Activated CD4-positive, alpha-beta memory T cell treated with anti-CD3 and anti-CD28 coated beads, Interleukin-2, amount 10 ng/mL, durations not matched to agents 7 days and 5 days (primary cell): ENCODE results near the gene BATF2. TPM values are rescaled to one million over a fixed set of nuclear protein-coding genes. Genes with fewer than 3 reads are reported as not detected.

Experiments
- CTCF ChIA-PET: fragments of 350-600 bp; sonication (Branson Sonifier 250); formaldehyde crosslinking; loops from one replicate; lab custom pipeline; 2021; ENCODE audit warnings: antibody characterized with exemption, inconsistent platforms; lab: Charles Lee
- POLR2A ChIA-PET: fragments of 350-600 bp; sonication (Branson Sonifier 250); formaldehyde crosslinking; loops from one replicate; lab custom pipeline; 2021; ENCODE audit warnings: antibody characterized with exemption; lab: Charles Lee
- DNase-seq: peaks from one replicate; pipeline ENCODE4 v3.0.0-alpha.2; 2020
- H3K27ac Mint-ChIP-seq: one replicate; pipeline ENCODE4 v1.8.0; 2021; ENCODE audit warnings: mild to moderate bottlenecking, mixed read lengths
- H3K27me3 Mint-ChIP-seq: one replicate; pipeline ENCODE4 v1.8.0; 2021; ENCODE audit warnings: mixed read lengths
- H3K36me3 Mint-ChIP-seq: one replicate; pipeline ENCODE4 v1.8.0; 2021; ENCODE audit warnings: low read depth, mixed read lengths
- H3K4me1 Mint-ChIP-seq: one replicate; pipeline ENCODE4 v1.8.0; 2021; ENCODE audit warnings: mixed read lengths
- H3K4me3 Mint-ChIP-seq: one replicate; pipeline ENCODE4 v1.8.0; 2021; ENCODE audit warnings: mild to moderate bottlenecking, mixed read lengths
- H3K9me3 Mint-ChIP-seq: one replicate; pipeline ENCODE4 v1.8.0; 2021; ENCODE audit warnings: mixed read lengths
- total RNA-seq, 2 experiments: library from RNA; stranded (reverse); gene quantifications; one replicate each; pipeline ENCODE4 v1.2.3, GENCODE V29; 2021

BATF2 gene, protein sequence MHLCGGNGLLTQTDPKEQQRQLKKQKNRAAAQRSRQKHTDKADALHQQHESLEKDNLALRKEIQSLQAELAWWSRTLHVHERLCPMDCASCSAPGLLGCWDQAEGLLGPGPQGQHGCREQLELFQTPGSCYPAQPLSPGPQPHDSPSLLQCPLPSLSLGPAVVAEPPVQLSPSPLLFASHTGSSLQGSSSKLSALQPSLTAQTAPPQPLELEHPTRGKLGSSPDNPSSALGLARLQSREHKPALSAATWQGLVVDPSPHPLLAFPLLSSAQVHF
- total RNA-seq, result under 1 TPM; 0.30 to 0.53 TPM

DNA sequence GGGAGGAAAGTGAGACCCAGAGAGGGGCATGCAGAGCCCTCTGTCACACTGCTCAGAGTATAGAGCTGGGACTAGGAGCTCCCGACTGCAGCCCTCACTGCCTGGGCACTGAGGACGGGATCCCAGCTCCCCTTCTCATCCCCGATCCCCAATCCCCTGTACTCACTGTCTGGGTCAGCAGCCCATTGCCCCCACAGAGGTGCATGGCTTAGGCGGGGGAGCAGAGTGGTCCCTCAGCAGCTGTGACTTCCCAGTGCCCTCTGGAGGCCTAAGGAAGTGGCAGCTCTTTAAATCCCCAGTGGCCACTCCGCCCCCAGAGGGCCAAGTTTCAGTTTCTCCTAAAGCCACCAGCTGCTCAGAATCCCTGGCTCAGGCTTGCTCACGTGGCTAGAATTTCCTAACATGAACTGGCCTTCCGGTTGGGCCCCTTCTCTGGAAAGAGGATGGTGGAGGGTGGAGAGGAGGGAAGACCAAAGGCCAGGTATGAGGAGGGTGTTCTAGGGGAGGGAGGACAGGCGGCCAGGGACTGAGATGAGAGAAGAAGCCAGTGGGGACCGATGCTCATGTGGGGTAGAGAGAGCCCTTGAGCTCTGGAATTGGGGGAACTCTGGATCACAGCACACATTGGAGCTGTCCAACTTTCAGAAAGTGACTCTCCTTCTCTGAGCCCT, at the start of gene BATF2:
Gene BATF2 (minus strand): TSS at position 262 of the 671 bp plus-strand sequence. CDS start 57 bp downstream, at position 205.
- Mint-ChIP-seq H3K27ac (peak within 1 kb of the TSS; percentile 1), H3K36me3 (no peaks in the 10 kb centered on the region), H3K4me3 (peak within 1 kb of the TSS; percentile 11), H3K4me1 (peaks cover 35% of the 10 kb centered on the region), H3K9me3 (no peaks in the 10 kb centered on the region), H3K27me3 (no peaks in the 10 kb centered on the region)
- CTCF ChIA-PET, result interaction anchor here (0.7 to 1.3 kb wide), 3 partner anchors 8 to 153 kb away, joined by 3 to 5 read pairs (median 3); partner anchors contain the start of genes ARL2 and CDC42BPG
- POLR2A ChIA-PET, result interaction anchor here (0.9 kb wide), 1 partner anchor 16 kb away, joined by 3 read pairs; no protein-coding TSS in a partner anchor
- peak; percentile 25 for DNase-seq

DNA sequence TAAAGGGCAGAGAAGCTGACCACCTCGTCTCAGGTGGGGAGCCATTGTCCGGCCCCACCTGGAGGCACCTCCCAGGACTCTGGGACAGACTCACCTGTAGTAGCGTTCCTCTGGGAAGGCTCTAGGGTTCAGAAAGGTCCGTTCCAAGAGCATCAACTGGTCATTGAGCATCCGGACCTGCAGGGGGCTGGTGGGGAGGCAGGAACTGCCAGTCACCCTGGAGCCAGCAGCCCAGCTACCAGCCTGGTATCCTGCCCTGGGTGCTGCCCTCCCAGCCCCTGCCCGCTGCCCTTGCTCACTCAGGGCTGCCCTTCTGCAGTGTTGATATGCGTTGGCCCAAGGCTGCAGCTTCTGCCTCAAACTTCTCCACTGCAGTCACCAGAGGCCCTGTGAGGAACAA, 49.0 kb upstream of the BATF2 start:
- Mint-ChIP-seq H3K9me3 (no peaks in the 10 kb centered on the region), H3K4me3 (no peak overlapping the region), H3K4me1 (peaks cover 50% of the 10 kb centered on the region), H3K27ac (peak overlapping the region; percentile 26), H3K36me3 (peaks cover 28% of the 10 kb centered on the region), H3K27me3 (no peaks in the 10 kb centered on the region)
- DNase-seq, result no peak
- POLR2A ChIA-PET, result interaction anchor here (0.9 to 1.4 kb wide), 3 partner anchors 17 to 38 kb away, joined by 3 to 4 read pairs (median 4); partner anchors contain the start of gene ARL2
- CTCF ChIA-PET, result interaction anchor here (1.2 kb wide), 1 partner anchor 31 kb away, joined by 3 read pairs; the partner anchor contains the start of gene ARL2

DNA sequence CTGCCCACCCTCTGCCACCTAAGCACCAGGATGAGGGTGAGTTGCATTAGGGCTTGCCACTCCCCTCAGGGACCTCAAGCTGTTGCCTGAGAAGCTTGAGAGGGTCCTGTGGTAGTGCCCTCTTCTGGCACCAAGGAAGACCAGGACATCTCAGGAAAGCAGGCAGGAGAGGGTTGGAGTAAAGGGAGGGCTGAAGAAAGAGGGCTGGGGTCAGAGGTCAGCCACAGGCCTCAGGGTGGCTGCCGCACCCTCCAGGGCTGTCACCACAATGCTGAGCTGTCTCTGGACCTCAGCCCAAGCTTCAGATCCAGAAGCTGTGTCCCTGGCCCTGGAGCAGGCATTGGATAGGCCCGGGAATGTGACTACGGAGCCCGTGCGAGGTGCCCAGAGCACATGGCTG, 48.3 kb upstream of the BATF2 start:
- H3K9me3 Mint-ChIP-seq, result no peaks in the 10 kb centered on the region
- POLR2A ChIA-PET, result interaction anchor here (0.9 to 1.4 kb wide), 3 partner anchors 16 to 38 kb away, joined by 3 to 4 read pairs (median 4); partner anchors contain the start of gene ARL2
- no peaks in the 10 kb centered on the region for H3K27me3 Mint-ChIP-seq
- H3K4me3 Mint-ChIP-seq, result no peak overlapping the region
- CTCF ChIA-PET, result no interaction called here
- no peak for DNase-seq
- peaks cover 53% of the 10 kb centered on the region for H3K4me1 Mint-ChIP-seq
- H3K36me3 Mint-ChIP-seq, result peaks cover 28% of the 10 kb centered on the region
- H3K27ac Mint-ChIP-seq, result no peak overlapping the region

DNA sequence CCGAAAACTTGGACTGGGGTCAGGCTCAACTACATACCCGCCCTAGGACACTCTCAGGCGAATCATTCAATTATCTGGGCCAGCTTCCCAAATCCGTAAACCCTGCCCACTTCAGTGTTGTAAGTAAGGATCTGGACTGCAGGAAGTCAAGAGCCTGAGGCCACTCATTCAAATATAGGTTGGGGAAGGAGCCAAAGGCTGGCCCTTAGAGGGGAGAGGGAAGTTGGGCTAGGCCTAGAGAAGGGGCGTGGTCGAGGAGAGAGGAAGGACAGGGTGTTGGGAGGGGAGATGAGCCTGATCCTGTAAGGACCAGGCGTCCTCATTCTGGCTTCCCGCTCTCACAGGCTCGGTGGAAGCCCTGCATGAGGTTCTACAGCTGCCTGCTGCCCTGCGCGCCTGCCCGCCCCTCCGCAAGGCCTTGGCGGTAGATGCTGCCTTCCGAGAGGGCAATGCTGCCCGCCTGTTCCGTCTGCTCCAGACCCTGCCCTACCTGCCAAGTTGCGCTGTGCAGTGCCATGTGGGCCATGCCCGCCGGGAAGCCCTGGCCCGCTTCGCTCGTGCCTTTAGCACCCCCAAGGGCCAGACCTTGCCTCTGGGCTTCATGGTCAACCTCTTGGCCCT, 47.2 kb upstream of the BATF2 start:
- Mint-ChIP-seq H3K27ac (no peak overlapping the region), H3K4me1 (peaks cover 57% of the 10 kb centered on the region), H3K27me3 (no peaks in the 10 kb centered on the region), H3K4me3 (no peak overlapping the region), H3K9me3 (no peaks in the 10 kb centered on the region), H3K36me3 (peaks cover 31% of the 10 kb centered on the region)
- ChIA-PET POLR2A (interaction anchor here (4.8 kb wide), 1 partner anchor 17 kb away, joined by 51 read pairs; the partner anchor contains the start of gene SNX15), CTCF (no interaction called here)
- no peak for DNase-seq

DNA sequence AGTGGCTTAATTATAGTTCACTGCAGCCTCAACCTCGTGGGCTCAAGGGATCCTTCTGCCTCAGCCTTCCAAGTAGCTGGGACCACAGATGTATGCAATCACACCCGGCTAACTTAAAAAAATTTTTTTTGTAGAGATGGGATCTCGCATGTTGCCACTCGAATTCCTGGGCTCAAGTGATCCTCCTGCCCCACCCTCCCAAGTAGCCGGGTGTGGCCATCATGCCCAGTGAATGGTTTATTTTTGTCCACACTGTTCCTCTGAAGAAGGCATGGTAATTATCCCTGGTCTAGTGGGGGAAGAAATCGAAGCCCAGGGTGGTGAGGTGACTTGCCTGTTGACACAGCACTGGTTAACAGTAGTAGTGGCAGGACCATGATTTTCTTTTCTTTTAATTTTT, 46.1 kb upstream of the BATF2 start:
- H3K9me3 Mint-ChIP-seq, result no peaks in the 10 kb centered on the region
- ChIA-PET CTCF (interaction anchor here (0.9 kb wide), 1 partner anchor 67 kb away, joined by 3 read pairs; no protein-coding TSS in a partner anchor), POLR2A (interaction anchor here (1.0 to 4.8 kb wide), 3 partner anchors 16 to 219 kb away, joined by 4 to 51 read pairs (median 43); partner anchors contain the start of genes CDCA5, POLA2, SNX15 and ZFPL1)
- H3K4me1 Mint-ChIP-seq, result peaks cover 57% of the 10 kb centered on the region
- peaks cover 37% of the 10 kb centered on the region for H3K36me3 Mint-ChIP-seq
- no peaks in the 10 kb centered on the region for H3K27me3 Mint-ChIP-seq
- DNase-seq, result no peak
- no peak overlapping the region for H3K27ac Mint-ChIP-seq
- H3K4me3 Mint-ChIP-seq, result peak overlapping the region; percentile 91

DNA sequence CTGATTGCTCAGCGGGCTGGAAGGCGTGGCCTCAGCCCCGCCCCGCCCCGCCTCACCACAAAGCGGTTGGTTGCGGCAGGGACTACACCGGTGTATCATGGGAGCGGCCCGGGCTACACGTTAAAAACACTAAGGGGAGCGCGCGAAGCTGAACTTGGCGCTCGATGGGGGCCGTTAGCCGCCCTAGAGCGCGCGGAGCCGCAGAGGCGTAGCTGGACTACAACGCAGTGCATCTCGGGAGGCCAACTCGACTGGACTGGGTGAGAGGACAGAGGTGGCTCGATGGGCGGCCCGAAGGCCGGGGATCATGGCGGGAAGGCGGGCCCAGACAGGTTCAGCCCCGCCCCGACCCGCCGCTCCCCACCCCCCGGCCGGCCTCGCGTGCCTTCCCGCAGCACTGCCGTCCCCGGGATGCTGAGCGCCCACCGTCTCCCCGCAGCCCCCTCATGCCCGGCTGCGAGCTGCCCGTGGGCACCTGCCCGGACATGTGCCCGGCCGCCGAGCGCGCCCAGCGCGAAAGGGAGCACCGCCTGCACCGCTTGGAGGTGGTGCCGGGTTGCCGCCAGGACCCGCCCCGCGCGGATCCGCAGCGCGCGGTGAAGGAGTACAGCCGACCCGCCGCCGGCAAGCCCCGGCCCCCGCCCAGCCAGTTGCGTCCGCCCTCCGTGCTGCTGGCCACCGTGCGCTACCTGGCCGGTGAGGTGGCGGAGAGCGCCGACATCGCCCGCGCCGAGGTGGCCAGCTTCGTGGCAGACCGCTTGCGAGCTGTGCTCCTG, 44.3 kb upstream of the BATF2 start, which contains the start of gene SAC3D1:
Gene SAC3D1 (plus strand): TSS at position 364 of the 776 bp plus-strand sequence. CDS start 83 bp downstream, at position 447.
- H3K4me1 Mint-ChIP-seq, result peaks cover 41% of the 10 kb centered on the region
- POLR2A ChIA-PET, result interaction anchor here (0.7 to 4.8 kb wide), 38 partner anchors 9 to 724 kb away, joined by 3 to 51 read pairs (median 4); partner anchors contain the start of genes ARL2, CDCA5, FAU and MAJIN

DNA sequence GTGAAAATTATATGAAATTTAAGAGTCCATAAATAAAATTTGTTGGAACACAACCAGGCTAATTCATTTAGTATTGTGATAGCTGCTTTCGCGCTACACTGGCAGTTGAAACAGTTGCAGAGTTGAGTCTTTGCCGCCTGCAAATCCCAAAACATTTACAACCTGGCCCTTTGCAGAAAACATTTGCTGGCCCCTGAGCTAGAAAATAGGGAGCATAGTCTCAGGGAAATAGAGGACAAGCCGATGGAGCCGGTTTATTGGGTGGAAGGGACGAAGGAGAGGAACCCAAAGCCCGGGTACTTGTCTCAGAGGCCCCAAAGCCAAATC, 43.7 kb upstream of the BATF2 start:
- H3K36me3 Mint-ChIP-seq, result peaks cover 36% of the 10 kb centered on the region
- ChIA-PET POLR2A (interaction anchor here (0.6 to 4.8 kb wide), 35 partner anchors 9 to 723 kb away, joined by 3 to 51 read pairs (median 4); partner anchors contain the start of genes ARL2, CDCA5, FAU and MAJIN), CTCF (interaction anchor here (0.7 to 3.6 kb wide), 8 partner anchors 10 to 192 kb away, joined by 3 to 25 read pairs (median 4); partner anchors contain the start of genes ARL2, SNX15 and TM7SF2)
- peaks cover 39% of the 10 kb centered on the region for H3K4me1 Mint-ChIP-seq
- peak overlapping the region; percentile 97 for H3K27ac Mint-ChIP-seq
- no peaks in the 10 kb centered on the region for H3K9me3 Mint-ChIP-seq
- no peak for DNase-seq
- peak overlapping the region; percentile 90 for H3K4me3 Mint-ChIP-seq
- no peaks in the 10 kb centered on the region for H3K27me3 Mint-ChIP-seq

More for the DNA sequence above, 44.3 kb upstream of the BATF2 start, which contains the start of gene SAC3D1:
- peak within 1 kb of the TSS; percentile 91 for H3K4me3 Mint-ChIP-seq
- no peaks in the 10 kb centered on the region for H3K27me3 Mint-ChIP-seq
- CTCF ChIA-PET, result interaction anchor here (0.7 to 3.6 kb wide), 8 partner anchors 12 to 193 kb away, joined by 3 to 25 read pairs (median 4); partner anchors contain the start of genes ARL2, CDCA5, SNX15 and ZFPL1
- H3K36me3 Mint-ChIP-seq, result peaks cover 36% of the 10 kb centered on the region
- peak within 1 kb of the TSS; percentile 97 for H3K27ac Mint-ChIP-seq
- DNase-seq, result peak; percentile 95
- H3K9me3 Mint-ChIP-seq, result no peaks in the 10 kb centered on the region

DNA sequence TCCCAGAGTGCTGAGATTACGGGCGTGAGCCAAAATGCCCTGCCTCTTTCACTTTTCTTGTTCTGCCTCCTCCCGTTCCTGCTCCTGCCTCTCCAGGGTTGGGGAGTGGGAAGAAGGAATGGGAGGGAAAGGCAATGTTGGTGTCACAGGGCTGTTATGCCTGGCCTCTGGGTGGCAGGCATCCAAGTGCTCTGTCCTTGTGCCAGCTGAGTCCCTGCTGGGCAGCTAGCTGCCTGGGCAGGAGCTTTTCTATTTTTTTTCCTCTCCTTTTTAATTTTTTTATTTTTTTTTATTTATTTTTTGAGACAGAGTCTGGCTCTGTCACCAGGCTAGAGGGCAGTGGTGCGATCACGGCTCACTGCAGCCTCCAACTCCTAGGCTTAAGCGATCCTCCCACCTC, 40.2 kb upstream of the BATF2 start:
- Mint-ChIP-seq H3K9me3 (no peaks in the 10 kb centered on the region), H3K4me3 (no peak overlapping the region), H3K36me3 (peaks cover 14% of the 10 kb centered on the region), H3K27me3 (no peaks in the 10 kb centered on the region), H3K27ac (no peak overlapping the region), H3K4me1 (peaks cover 15% of the 10 kb centered on the region)
- POLR2A ChIA-PET, result interaction anchor here (1.2 to 2.0 kb wide), 3 partner anchors 8 to 46 kb away, joined by 3 to 4 read pairs (median 3); partner anchors contain the start of gene SNX15
- DNase-seq, result no peak
- CTCF ChIA-PET, result no interaction called here

DNA sequence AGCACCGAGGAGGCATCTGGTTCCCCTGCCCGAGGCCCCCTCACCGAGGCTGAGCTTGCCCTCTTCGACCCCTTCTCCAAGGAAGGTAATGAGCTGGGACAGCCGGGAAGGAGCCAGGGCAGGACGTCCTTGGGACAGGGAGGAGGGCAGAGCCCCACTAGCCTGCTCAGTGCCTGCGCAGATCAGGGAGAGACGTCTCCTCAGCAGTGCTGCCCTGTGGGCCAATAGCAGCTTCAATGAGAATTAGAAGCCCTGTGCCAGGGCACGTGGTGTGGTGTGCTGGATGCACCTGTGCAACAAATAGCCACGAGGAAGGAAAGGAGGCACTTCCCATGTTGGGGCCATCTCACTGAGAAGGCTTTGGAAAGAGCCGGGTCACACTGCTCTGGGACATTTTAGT, 38.8 kb upstream of the BATF2 start:
- ChIA-PET CTCF (no interaction called here), POLR2A (interaction anchor here (1.0 to 2.0 kb wide), 2 partner anchors 9 to 23 kb away, joined by 3 to 4 read pairs; partner anchors contain the start of genes NAALADL1 and SNX15)
- no peak overlapping the region for H3K4me3 Mint-ChIP-seq
- H3K4me1 Mint-ChIP-seq, result peaks cover 8% of the 10 kb centered on the region
- H3K9me3 Mint-ChIP-seq, result no peaks in the 10 kb centered on the region
- DNase-seq, result no peak
- H3K27me3 Mint-ChIP-seq, result no peaks in the 10 kb centered on the region
- H3K27ac Mint-ChIP-seq, result no peak overlapping the region
- H3K36me3 Mint-ChIP-seq, result peaks cover 14% of the 10 kb centered on the region

DNA sequence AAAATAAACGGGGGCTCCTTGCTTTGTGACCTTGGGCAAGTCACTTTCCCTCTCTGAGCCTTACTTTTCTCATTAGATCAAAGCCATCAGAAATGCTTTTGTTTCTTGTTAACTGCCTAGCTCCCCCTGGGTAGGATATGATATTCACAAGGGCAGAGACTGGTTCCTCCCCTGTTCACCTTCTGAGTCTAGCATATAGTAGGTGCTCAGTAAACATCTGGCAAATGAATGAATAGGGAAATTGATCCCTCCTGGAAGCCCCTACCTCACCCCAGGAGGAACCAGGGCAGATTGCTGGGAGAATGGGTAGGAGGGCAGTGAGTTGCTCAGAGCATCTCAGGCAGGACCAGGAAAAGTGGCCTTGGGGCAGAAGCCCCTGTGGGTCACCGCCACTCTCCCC, 37.7 kb upstream of the BATF2 start:
- Mint-ChIP-seq H3K4me3 (no peak overlapping the region), H3K36me3 (peaks cover 11% of the 10 kb centered on the region), H3K27me3 (no peaks in the 10 kb centered on the region), H3K27ac (no peak overlapping the region), H3K9me3 (no peaks in the 10 kb centered on the region), H3K4me1 (peaks cover 4% of the 10 kb centered on the region)
- POLR2A ChIA-PET, result no interaction called here
- CTCF ChIA-PET, result interaction anchor here (1.1 kb wide), 1 partner anchor 20 kb away, joined by 3 read pairs; the partner anchor contains the start of gene ARL2
- DNase-seq, result no peak

DNA sequence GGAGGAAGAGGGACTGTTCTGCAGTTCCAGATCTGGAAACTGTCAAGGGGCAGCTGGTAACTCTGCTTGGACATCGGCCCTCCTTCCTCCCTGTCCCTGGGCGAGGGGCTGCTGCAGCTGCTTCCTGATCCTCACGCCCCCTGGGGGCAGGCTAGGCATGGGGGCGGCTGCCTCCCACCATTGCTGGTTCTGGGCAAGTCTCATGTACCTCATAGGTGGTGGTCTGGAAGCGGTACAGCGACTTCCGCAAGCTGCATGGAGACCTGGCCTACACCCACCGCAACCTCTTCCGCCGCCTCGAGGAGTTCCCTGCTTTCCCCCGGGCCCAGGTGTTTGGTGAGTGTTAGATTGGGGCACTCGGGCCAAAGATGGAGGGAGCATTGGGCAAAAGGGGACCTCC, 35.4 kb upstream of the BATF2 start:
- Mint-ChIP-seq H3K27ac (no peak overlapping the region), H3K36me3 (peaks cover 3% of the 10 kb centered on the region), H3K27me3 (no peaks in the 10 kb centered on the region), H3K4me3 (no peak overlapping the region), H3K9me3 (no peaks in the 10 kb centered on the region), H3K4me1 (peaks cover 18% of the 10 kb centered on the region)
- ChIA-PET POLR2A (no interaction called here), CTCF (no interaction called here)
- no peak for DNase-seq
